PFSK-1 (cell line): ENCODE measurements around the gene KCNJ8.

Experiments
- POLR2AphosphoS5 ChIP-seq: IDR thresholded peaks from 2 replicates; pipeline ENCODE4 v1.6.1; 2012; ENCODE audit warnings: low read depth, mild to moderate bottlenecking, control low read depth, low read length, moderate library complexity
- TAF1 ChIP-seq: IDR thresholded peaks from 2 replicates; pipeline ENCODE4 v1.6.1; 2012; ENCODE audit warnings: low read length, control low read depth, borderline replicate concordance; ENCODE audit not compliant: insufficient read depth
- TF ChIP-seq, protein P1 (sequence below), 2 experiments: IDR thresholded peaks; 2 replicates each; pipeline versions ENCODE4 v1.6.1 to v1.8.0; 2011 to 2012; ENCODE audit warnings: low read depth in 2 of 2, low read length in 2 of 2, control low read depth in 1 of 2, inconsistent platforms in 1 of 2, mild to moderate bottlenecking in 1 of 2, moderate library complexity in 1 of 2; ENCODE audit not compliant: insufficient read depth in 1 of 2

DNA sequence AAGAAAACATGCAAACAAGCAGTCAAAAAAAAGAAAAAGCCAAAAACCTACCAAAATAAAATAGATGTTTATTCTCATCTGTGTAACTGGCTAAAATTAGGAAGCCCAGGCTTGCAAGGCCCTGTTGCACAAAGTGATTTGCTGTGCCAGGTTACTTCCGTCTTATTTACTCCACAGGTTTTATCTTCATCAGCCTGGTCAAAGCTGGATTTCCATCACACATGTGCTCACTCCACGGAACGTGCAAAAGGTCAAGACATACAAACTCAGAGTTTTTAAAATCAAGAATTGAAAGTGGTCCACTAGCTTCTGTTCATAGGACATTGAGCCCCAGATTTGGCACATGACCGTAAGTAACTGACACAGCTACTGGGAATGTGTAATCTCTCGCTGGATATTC, 14.8 kb downstream of the KCNJ8 start:
- TF ChIP-seq POLR2AphosphoS5 (no peak), TAF1 (no peak)
- TF ChIP-seq, protein P1, sequence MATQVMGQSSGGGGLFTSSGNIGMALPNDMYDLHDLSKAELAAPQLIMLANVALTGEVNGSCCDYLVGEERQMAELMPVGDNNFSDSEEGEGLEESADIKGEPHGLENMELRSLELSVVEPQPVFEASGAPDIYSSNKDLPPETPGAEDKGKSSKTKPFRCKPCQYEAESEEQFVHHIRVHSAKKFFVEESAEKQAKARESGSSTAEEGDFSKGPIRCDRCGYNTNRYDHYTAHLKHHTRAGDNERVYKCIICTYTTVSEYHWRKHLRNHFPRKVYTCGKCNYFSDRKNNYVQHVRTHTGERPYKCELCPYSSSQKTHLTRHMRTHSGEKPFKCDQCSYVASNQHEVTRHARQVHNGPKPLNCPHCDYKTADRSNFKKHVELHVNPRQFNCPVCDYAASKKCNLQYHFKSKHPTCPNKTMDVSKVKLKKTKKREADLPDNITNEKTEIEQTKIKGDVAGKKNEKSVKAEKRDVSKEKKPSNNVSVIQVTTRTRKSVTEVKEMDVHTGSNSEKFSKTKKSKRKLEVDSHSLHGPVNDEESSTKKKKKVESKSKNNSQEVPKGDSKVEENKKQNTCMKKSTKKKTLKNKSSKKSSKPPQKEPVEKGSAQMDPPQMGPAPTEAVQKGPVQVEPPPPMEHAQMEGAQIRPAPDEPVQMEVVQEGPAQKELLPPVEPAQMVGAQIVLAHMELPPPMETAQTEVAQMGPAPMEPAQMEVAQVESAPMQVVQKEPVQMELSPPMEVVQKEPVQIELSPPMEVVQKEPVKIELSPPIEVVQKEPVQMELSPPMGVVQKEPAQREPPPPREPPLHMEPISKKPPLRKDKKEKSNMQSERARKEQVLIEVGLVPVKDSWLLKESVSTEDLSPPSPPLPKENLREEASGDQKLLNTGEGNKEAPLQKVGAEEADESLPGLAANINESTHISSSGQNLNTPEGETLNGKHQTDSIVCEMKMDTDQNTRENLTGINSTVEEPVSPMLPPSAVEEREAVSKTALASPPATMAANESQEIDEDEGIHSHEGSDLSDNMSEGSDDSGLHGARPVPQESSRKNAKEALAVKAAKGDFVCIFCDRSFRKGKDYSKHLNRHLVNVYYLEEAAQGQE (IDR thresholded peaks at IDR 0.05; ENCODE audit: insufficient read depth in 1 of 2, low read depth in 2 of 2, low read length in 2 of 2): no peak
